Measurements from ENCODE around the gene SYTL5.

Gene SYTL5

GRCh38 chrX:38028300-38028699 is 21.9 kb downstream of the SYTL5 start:
- no peak for DNase-seq (ENCODE audit: low spot score)

DNA sequence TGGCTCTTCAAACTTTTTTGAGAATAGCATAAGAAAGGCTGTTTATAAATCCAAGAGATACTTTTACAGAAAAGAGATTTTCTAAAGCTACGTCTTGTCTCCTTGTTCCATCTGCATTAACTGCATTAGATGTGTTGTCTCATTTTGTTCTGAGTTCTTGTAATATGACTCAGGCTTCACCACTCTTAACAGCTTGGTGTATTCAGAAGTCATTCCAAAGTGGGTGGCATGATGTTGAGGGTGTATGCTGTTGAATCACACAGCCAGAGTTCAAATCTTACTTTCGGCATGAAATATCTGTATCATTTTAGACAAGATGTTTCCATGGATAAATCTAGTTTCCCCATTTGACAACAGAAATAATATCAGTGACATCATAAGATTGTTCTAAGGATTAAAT is 30.1 kb downstream of the SYTL5 start:
- no peak for DNase-seq (ENCODE audit: low spot score)

DNA sequence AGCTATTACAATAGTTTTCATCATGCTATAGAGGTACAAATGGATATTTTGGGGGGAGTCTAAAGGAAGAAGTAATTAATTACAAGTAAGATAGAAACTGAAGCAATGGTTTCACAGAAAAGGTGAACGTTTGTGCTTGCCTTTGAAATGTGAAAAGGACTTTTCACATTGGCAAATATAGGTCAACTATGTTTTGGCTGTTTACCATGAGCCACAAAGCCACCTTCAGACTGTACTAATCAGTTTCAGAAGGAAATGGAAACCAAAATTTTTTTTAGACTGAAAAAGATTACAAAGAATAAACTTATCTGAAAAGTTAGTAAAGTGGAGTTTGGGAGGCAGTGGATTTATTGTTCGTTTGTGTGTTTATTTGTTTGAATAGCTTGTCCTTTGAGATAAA is 32.1 kb downstream of the SYTL5 start:
- no peak for DNase-seq (ENCODE audit: low spot score)

DNA sequence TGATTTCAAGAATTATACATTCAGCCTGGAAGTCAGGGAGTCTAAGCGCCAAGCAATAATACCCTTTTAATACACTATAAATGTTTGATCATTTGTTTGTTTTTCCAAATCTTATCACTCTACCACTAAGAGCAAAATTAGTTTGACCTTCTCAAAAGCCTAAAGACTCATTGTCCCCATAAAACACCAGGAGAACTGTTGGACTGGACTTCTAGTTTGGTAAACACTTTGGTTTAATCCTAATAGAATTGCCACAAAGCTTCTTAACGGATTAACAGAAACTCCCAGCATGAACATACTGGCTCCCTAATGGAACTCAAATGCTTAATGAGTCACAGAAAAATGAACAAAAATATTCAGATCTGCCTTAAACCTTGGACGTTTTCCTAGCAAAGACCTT is 34.9 kb downstream of the SYTL5 start:
- no peak for DNase-seq (ENCODE audit: low spot score)

GRCh38 chrX:38044701-38045100 is 38.3 kb downstream of the SYTL5 start:
- no peak for DNase-seq (ENCODE audit: low spot score)

DNA sequence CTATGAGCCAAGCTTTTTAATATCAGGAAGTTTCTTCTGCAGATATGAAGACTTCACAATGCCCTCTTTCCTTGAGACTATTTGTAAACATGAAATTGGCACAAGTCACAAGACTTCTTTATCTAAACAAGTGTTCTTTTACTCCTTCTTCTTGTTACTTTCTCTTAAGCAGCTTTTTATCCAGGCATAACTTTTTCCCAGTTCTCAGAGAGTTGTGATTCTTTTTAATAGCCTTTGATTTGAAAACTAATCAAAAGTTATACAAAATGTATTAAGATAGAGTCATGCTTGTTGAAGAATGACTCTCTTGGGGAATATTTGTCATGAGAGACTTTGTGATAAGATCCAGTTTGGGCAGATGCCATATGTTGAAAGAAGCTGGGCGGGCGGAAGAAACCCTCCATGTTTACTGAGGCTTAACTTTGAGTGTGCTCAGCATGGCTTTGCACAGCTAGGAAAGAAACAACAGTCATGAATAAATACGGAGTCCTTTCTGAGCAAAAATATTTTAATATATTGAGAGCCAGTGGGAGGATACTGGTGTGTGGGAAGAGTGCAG is 39.3 kb downstream of the SYTL5 start:
- DNase-seq (ENCODE audit: low spot score), result no peak

GRCh38 chrX:38048886-38049285 is 42.5 kb downstream of the SYTL5 start:
- no peak for DNase-seq (ENCODE audit: low spot score)

DNA sequence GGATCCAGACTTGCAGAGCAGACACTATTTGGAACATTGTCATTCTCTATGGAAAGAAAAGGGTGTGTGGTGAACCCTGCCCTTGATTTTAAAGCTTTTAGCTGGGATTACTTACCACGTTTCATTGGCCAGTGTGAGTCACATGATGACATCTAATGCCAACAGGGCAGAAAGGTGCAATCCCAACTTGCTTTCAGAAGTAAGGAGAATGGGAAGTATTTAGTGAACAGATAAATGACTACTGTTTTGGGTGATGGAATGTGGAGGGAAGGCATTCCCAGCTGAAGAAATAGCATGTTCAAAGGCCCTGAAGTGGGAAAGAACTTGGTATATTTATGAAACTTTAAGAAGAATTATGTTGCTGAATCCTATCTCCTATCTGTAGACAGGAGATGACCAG is 44.5 kb downstream of the SYTL5 start:
- DNase-seq (ENCODE audit: low spot score), result no peak

DNA sequence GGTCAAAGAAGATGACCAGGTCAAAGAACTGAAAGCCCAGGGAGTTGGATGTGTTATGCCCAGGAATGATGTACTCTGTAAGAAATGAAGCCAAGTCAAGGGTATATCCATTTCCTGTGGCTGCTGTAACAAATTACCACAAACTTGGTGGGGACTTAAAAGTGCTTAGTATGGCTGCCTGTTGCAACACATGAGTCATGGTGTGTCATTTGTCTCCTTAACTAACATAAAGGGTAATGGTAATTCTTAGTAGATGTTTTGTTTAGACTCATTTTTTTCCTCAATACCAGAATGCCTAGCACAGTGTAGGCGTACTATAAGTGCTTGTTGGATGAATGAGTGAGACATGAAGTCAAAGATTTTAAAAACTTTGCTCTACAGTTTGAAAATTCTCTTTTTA is 45.7 kb downstream of the SYTL5 start:
- DNase-seq (ENCODE audit: low spot score), result no peak

- no peak for DNase-seq (ENCODE audit: low spot score)
Measured at GRCh38 chrX:38055170-38055847, 49.0 kb downstream of the SYTL5 start.

DNA sequence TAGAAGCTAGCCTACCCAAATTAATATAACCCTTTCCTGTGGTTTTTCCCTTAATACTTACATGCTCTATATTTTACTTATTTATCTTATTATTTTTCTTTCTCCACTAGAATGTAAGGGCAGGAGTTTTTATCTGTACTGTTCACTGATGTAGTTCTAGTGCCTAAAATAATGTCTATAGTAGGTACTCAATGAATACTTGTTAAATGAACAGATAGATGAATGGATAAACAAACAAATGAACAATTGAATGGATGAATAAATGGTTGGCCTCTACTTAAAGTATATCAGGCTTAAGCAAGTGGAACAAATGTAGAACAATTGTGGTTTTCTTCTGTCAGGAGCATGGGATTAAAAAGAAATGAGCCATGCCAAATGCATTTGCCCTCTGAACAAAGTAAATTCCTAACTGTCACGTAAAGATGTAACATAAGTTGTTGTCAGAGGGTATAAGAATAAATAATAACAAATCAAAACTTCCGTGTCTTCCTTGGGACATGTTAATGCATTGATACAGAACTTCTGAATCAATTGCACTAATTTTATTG is 54.1 kb downstream of the SYTL5 start:
- DNase-seq (ENCODE audit: low spot score), result no peak

DNA sequence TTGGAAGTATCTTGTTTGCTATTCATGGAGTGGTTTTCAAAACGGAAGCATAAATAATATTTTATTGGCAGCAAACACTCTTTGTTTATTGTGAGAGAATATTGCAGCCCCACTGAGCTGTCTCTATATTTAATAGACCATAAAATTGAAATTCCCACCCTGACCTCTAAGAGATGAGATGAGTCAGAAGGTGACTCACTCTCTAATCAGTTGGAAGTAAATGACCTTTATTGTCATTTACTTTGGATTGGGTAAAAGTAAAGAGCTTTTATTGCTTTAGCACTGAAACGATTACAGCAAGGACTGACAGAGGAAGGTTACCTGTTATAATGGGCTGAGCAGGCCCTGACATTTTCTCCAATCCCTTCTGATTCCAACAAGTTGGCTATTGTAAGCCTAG is 55.0 kb downstream of the SYTL5 start:
- DNase-seq (ENCODE audit: low spot score), result no peak

- no peak for DNase-seq (ENCODE audit: low spot score)
Measured at GRCh38 chrX:38066934-38067333, 60.6 kb downstream of the SYTL5 start.

- no peak for DNase-seq (ENCODE audit: low spot score)
Measured at GRCh38 chrX:38069273-38069672, 62.9 kb downstream of the SYTL5 start.

DNA sequence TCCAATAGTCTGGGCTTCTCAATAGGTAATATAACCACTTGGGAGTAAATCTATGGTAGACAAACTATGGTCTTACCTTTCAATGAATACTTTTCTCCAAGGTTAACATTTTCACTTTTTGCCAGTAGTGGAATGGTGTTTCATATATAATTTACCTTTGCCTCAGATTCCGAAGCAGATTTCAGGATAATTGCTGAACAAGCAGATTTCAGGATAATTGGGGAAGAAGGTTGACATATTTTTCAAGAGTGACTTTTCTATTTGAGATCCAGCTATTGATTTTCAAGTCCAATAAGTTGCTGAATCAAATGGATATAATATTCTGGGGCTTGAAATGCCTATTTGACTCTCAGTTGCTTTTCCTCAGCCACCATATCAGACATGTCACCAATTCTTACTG is 63.6 kb downstream of the SYTL5 start:
- DNase-seq (ENCODE audit: low spot score), result no peak

DNA sequence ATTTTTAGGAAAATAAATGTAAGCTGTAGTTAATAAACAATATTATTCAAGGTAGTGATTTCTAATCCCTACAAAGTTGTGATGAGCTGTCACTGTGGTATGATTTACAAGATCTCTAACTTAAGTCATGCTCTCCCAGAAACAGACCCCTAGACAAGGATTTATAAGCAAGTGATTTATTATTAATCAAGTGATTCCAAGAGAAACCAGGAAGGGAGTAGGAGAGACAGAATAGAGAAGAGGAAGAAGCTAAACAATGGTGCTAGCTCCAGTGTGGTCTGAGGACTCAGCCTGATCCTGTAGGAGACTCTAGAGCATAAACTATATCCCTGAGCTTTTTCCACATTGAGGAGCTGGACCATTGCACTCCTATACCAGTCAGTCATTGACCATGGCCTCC is 73.1 kb downstream of the SYTL5 start:
- no peak for DNase-seq (ENCODE audit: low spot score)

GRCh38 chrX:38080808-38081207 is 74.5 kb downstream of the SYTL5 start:
- no peak for DNase-seq (ENCODE audit: low spot score)

GRCh38 chrX:38081909-38082308 is 75.6 kb downstream of the SYTL5 start:
- DNase-seq (ENCODE audit: low spot score), result no peak

GRCh38 chrX:38082309-38082708 is 76.0 kb downstream of the SYTL5 start:
- DNase-seq (ENCODE audit: low spot score), result no peak

- DNase-seq (ENCODE audit: low spot score), result no peak
Measured at GRCh38 chrX:38085813-38086212, 79.5 kb downstream of the SYTL5 start.

DNA sequence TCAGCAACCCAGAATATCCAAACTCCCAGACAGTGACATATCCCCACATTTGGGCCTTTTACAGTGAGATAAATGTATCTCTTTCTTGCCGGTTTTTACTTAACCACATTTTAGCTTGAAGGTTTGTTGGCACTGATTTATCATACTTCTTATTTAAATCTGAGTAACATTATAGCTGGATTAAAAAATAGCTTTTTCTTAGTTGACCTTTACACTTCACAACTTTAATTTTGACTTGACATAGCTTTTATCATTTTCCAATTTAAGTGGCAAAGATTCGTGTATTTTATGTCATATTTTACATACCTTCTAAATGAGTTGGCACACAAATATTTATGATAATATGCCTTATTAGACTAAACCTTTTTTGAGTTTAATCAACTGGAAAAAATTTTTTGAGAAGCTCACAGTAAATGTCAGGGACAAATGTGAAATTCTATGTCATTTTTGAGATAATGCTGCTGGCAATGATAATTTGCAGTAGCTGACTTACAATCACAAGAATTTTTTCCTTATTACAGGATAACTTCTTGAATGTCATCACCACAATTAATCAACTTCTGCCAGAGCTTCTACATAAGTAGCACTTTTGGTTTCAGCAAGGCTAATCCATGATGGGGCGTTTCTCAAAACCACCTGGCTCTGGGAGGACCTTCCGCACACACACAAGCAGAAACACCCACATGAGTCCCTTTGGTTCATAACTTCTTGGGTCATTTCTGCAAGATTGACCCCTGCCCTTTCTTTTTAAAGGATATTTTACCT is 80.3 kb downstream of the SYTL5 start:
- no peak for DNase-seq (ENCODE audit: low spot score)

DNA sequence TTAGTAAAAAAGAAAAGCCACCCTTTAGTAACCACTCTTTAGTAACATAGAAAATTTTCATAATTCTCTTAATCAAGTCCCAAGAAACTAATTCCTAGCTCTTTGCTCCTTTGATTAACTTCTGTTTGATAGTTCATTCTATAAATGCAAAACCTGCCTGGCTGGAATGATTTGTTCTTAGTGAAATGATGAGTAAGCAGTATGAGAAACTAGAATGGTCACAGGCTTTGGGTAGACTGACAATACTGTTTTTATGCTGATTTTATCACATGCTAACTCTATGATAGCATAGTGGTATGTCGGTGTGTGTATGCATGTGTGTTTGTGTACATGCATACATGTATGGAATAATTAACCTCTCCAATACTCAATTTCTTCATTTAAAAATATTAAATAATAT is 81.2 kb downstream of the SYTL5 start:
- no peak for DNase-seq (ENCODE audit: low spot score)

All from hematopoietic multipotent progenitor cell treated with erythropoietin and hydrocortisone succinate and interleukin-3 and kit ligand, for 15 days (in vitro differentiated cells).